Peyer's patch (tissue), 4 donors: ENCODE results near the gene ERICH6B.

Source experiments
- CTCF ChIP-seq, 6 experiments: fragments of 450-650 bp in 4 of 6; fragments of 200-600 bp in 2 of 6; sonication (generic) in 1 of 6; IDR thresholded peaks; one replicate each; pipeline ENCODE4 v1.5.1; 2017 to 2019; ENCODE audit warnings: antibody characterized with exemption in 6 of 6, mild to moderate bottlenecking in 3 of 6, moderate library complexity in 1 of 6
- POLR2A ChIP-seq, 2 donors: fragments of 450-650 bp; IDR thresholded peaks; one replicate each; pipeline ENCODE4 v1.5.1; 2017; ENCODE audit warnings: antibody characterized with exemption in 2 of 2, mild to moderate bottlenecking in 2 of 2, moderate library complexity in 2 of 2

- TF ChIP-seq POLR2A (IDR thresholded peaks at IDR 0.05): no peak
- no peak for TF ChIP-seq CTCF (IDR thresholded peaks at IDR 0.05)
Observed at GRCh38 chr13:45601680-45602079, 13.9 kb downstream of the ERICH6B start.
